ENCODE results near the gene OR4F6.
A peak's percentile ranks its signal among the peaks of the same experiment; 100 is the strongest.
"Not testable (repeated sequence)": the region's sequence is repeated elsewhere in the genome, so short reads cannot be mapped to it uniquely, and the experiment has no call there.

OR4F6 gene

GRCh38 chr15:101803209-101803608 lies at the start of gene OR4F6:
TSS of gene OR4F6 (plus strand) at chr15:101803509. CDS start at chr15:101805720, 2,211 bp downstream.
- no peak for DNase-seq

- not testable (repeated sequence) for DNase-seq
Observed at GRCh38 chr15:101764669-101765339, 38.5 kb upstream of the OR4F6 start.

GRCh38 chr15:101765340-101765671 lies 38.0 kb upstream of the OR4F6 start:
- DNase-seq: not testable (repeated sequence)

GRCh38 chr15:101765772-101766456 lies 37.4 kb upstream of the OR4F6 start:
- no peak for DNase-seq

- not testable (repeated sequence) for DNase-seq
Observed at GRCh38 chr15:101767083-101767640, 36.1 kb upstream of the OR4F6 start.

GRCh38 chr15:101772921-101773320 lies 30.4 kb upstream of the OR4F6 start:
- DNase-seq: no peak

- no peak for DNase-seq
Observed at GRCh38 chr15:101773496-101774100, 29.7 kb upstream of the OR4F6 start.

- no peak for DNase-seq
Observed at GRCh38 chr15:101775136-101775535, 28.2 kb upstream of the OR4F6 start.

- not testable (repeated sequence) for DNase-seq
Observed at GRCh38 chr15:101778576-101778975, 24.7 kb upstream of the OR4F6 start.

- DNase-seq: peak; percentile 10
Observed at GRCh38 chr15:101780225-101780624, 23.1 kb upstream of the OR4F6 start.

- no peak for DNase-seq
Observed at GRCh38 chr15:101781928-101782327, 21.4 kb upstream of the OR4F6 start.

- DNase-seq: no peak
Observed at GRCh38 chr15:101784644-101785043, 18.7 kb upstream of the OR4F6 start.

GRCh38 chr15:101786422-101786821 lies 16.9 kb upstream of the OR4F6 start:
- DNase-seq: not testable (repeated sequence)

- DNase-seq: not testable (repeated sequence)
Observed at GRCh38 chr15:101788001-101788400, 15.3 kb upstream of the OR4F6 start.

GRCh38 chr15:101788503-101789269 lies 14.6 kb upstream of the OR4F6 start:
- not testable (repeated sequence) for DNase-seq

- not testable (repeated sequence) for DNase-seq
Observed at GRCh38 chr15:101790748-101791147, 12.6 kb upstream of the OR4F6 start.

- DNase-seq: not testable (repeated sequence)
Observed at GRCh38 chr15:101793981-101794380, 9.3 kb upstream of the OR4F6 start.

- peak; percentile 84 for DNase-seq
Observed at GRCh38 chr15:101795455-101795854, 7.9 kb upstream of the OR4F6 start.

- DNase-seq: no peak
Observed at GRCh38 chr15:101799665-101800064, 3.6 kb upstream of the OR4F6 start.

- DNase-seq: no peak
Observed at GRCh38 chr15:101801048-101801447, 2.3 kb upstream of the OR4F6 start.

GRCh38 chr15:101803676-101804075 lies 367 bp downstream of the OR4F6 start:
- peak; percentile 5 for DNase-seq

- DNase-seq: no peak
Observed at GRCh38 chr15:101804375-101804774, 1.1 kb downstream of the OR4F6 start.

- DNase-seq: no peak
Observed at GRCh38 chr15:101804941-101805340, 1.6 kb downstream of the OR4F6 start.

All from fibroblast of skin of right biceps (primary cell).